ENCODE results near the gene FANCL. TPM values are rescaled to one million over a fixed set of nuclear protein-coding genes. Genes with fewer than 3 reads are reported as not detected.

The FANCL gene
- total and polyA plus RNA-seq, 4 donors, result 42.1 to 65.2 (median 52.4) TPM

DNA sequence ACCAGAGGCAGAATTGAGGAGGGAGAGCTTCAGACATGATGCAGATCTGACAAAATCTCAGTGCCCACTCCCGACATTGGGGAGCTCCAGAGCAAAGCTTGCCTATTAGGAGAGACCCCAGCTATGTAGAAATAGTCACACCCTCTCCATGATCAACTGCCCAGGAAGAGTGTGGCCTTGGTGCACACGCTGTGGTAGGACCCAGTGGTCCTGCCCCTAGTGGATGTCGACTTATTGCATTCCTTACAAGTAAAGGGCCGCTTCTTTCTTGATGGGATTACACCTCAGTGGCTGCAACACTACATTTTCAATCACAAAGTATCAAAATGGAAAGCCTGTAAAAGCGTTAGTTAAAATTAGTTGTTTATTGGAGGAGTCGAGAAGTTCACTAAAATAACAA lies 130.4 kb downstream of the FANCL start:
- Histone ChIP-seq H3K27me3 (ENCODE audit: control insufficient read depth, insufficient read depth, low read length) (no peaks in the 10 kb centered on the region), H3K36me3 (ENCODE audit: control insufficient read depth, insufficient read depth, low read length) (no peaks in the 10 kb centered on the region), H3K4me1 (ENCODE audit: control insufficient read depth, insufficient read depth, low read length) (no peaks in the 10 kb centered on the region), H3K9me3 (ENCODE audit: control insufficient read depth, insufficient read depth, low read length) (peaks cover 2% of the 10 kb centered on the region), H3K27ac (ENCODE audit: low read depth, low read length) (no peak overlapping the region), H3K4me3 (ENCODE audit: low read depth, low read length) (no peak overlapping the region)
- WGBS (ENCODE audit: insufficient coverage), result no CpG with 5 or more reads among the region's 6 CpGs
- DNase-seq (ENCODE audit: low read depth in 4 of 6, low spot score in 6 of 6), result no peak

DNA sequence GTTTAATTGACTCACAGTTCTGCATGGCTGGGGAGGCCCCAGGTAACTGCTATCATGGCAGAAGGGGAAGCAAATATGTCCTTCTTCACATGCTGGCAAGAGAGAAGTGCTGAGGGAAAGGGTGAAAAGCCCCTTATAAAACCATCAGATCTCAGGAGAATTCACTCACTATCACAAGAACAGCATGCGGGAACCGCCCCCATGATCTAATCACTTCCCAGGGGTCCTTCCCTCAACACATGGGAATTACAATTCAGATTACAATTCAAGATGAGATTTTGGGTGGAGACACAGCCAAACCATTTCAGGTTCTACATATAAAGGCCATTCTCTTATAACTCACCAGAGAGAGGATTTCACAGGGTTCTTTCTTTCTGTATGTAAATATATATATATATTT lies 131.6 kb downstream of the FANCL start:
- H3K27me3 ChIP-seq (ENCODE audit: control insufficient read depth, insufficient read depth, low read length), result no peaks in the 10 kb centered on the region
- WGBS (ENCODE audit: insufficient coverage), result no CpG with 5 or more reads among the region's 2 CpGs
- no peak overlapping the region for H3K27ac ChIP-seq (ENCODE audit: low read depth, low read length)
- H3K36me3 ChIP-seq (ENCODE audit: control insufficient read depth, insufficient read depth, low read length), result no peaks in the 10 kb centered on the region
- no peak overlapping the region for H3K4me3 ChIP-seq (ENCODE audit: low read depth, low read length)
- no peaks in the 10 kb centered on the region for H3K4me1 ChIP-seq (ENCODE audit: control insufficient read depth, insufficient read depth, low read length)
- peaks cover 2% of the 10 kb centered on the region for H3K9me3 ChIP-seq (ENCODE audit: control insufficient read depth, insufficient read depth, low read length)
- no peak for DNase-seq (ENCODE audit: low read depth in 4 of 6, low spot score in 6 of 6)

Other genes starting within 250 kb of the FANCL start
- gene VRK2, start 194.5 kb downstream of the FANCL start, total RNA-seq, result 10 to 100 TPM; 11.0 to 19.6 TPM
- 1 to 10 TPM; 7.5 to 8.3 TPM for gene VRK2, start 194.5 kb downstream of the FANCL start, polyA plus RNA-seq (ENCODE audit: insufficient read length in 2 of 2)

Data from spinal cord (tissue), 10 donors.